Testis (tissue), 2 donors: ENCODE results near the gene SNTG2.

Experiments used
- POLR2A ChIP-seq: fragments of 450-650 bp; IDR thresholded peaks from one replicate; pipeline ENCODE4 v1.6.1; 2017; ENCODE audit warnings: antibody characterized with exemption, mild to moderate bottlenecking, moderate library complexity
- TF ChIP-seq, protein P1 (sequence below), 3 experiments: fragments of 450-650 bp in 2 of 3; fragments of 200-600 bp in 1 of 3; sonication (generic) in 1 of 3; IDR thresholded peaks; one replicate each; pipeline ENCODE4 v1.5.1; 2016 to 2019; ENCODE audit warnings: antibody characterized with exemption in 3 of 3, mild to moderate bottlenecking in 2 of 3, moderate library complexity in 1 of 3

DNA sequence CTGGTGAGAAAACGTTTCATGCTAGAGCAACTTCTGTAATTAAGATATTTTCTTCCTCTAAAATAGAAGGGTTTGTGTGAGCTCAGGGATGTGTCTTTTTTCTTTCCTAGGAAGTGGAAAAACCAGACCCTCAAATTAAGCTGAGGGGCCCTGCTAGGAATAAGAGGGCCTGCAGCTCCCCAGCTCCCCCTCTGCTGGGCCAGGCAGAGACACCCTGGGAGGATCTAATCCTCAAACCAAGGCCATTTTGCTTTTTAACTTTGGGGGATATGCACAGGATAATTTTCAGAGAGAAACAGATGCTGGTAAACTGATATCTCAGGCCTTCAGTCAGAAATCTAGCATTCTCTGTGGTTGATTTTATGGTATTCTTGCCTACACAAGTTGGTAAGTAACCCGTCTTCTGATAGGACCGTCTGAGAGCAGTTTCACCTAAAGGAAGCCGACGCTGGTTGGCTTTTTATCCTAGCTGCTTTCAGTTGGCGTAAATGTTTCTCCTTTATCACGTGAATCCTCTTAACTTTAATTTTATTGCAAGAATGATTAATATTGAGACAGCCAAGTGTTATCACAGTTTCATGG, 34.8 kb downstream of the SNTG2 start:
- TF ChIP-seq, protein P1, sequence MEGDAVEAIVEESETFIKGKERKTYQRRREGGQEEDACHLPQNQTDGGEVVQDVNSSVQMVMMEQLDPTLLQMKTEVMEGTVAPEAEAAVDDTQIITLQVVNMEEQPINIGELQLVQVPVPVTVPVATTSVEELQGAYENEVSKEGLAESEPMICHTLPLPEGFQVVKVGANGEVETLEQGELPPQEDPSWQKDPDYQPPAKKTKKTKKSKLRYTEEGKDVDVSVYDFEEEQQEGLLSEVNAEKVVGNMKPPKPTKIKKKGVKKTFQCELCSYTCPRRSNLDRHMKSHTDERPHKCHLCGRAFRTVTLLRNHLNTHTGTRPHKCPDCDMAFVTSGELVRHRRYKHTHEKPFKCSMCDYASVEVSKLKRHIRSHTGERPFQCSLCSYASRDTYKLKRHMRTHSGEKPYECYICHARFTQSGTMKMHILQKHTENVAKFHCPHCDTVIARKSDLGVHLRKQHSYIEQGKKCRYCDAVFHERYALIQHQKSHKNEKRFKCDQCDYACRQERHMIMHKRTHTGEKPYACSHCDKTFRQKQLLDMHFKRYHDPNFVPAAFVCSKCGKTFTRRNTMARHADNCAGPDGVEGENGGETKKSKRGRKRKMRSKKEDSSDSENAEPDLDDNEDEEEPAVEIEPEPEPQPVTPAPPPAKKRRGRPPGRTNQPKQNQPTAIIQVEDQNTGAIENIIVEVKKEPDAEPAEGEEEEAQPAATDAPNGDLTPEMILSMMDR (IDR thresholded peaks at IDR 0.05): no peak
- TF ChIP-seq POLR2A: no peak
